HG02970 (cell line): ENCODE data around the gene TCL1B.
"Not testable (repeated sequence)": the region's sequence is repeated elsewhere in the genome, so short reads cannot be mapped to it uniquely, and the experiment has no call there.

Experiments
- ATAC-seq: cut with Tn5 transposase; IDR thresholded peaks from one replicate; pipeline ENCODE4 v1.9.1; 2021; ENCODE audit warnings: mild to moderate bottlenecking, moderate library complexity, moderate number of reproducible peaks; ENCODE audit not compliant: unreplicated experiment, low FRiP score

The TCL1B gene

DNA sequence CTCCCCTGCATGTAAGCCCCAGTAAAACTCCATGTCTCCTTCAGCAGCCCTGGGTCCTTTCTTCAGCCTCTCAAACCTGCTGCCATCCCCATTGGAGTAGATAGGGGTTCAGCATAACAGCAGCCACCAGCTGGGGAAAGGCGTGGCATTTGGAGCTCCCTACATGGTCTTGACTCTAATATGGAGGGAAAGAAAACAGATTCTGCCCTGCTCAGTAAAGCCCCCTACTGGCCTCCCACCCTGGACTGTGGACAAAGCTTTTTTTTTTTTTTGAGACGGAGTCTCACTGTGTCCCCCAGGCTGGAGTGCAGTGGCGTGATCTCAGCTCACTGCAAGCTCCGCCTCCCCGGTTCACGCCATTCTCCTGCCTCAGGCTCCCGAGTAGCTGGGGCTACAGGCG, 20.7 kb upstream of the TCL1B start:
- not testable (repeated sequence) for ATAC-seq

GRCh38 chr14:95666450-95666849, 19.8 kb upstream of the TCL1B start:
- no peak for ATAC-seq

GRCh38 chr14:95667249-95667693, 19.0 kb upstream of the TCL1B start:
- ATAC-seq = no peak

GRCh38 chr14:95668235-95668772, 17.9 kb upstream of the TCL1B start:
- no peak for ATAC-seq

GRCh38 chr14:95674613-95675012, 11.6 kb upstream of the TCL1B start:
- ATAC-seq = no peak

GRCh38 chr14:95675486-95675885, 10.7 kb upstream of the TCL1B start:
- ATAC-seq = no peak

GRCh38 chr14:95677179-95677835, 8.9 kb upstream of the TCL1B start:
- ATAC-seq = no peak

DNA sequence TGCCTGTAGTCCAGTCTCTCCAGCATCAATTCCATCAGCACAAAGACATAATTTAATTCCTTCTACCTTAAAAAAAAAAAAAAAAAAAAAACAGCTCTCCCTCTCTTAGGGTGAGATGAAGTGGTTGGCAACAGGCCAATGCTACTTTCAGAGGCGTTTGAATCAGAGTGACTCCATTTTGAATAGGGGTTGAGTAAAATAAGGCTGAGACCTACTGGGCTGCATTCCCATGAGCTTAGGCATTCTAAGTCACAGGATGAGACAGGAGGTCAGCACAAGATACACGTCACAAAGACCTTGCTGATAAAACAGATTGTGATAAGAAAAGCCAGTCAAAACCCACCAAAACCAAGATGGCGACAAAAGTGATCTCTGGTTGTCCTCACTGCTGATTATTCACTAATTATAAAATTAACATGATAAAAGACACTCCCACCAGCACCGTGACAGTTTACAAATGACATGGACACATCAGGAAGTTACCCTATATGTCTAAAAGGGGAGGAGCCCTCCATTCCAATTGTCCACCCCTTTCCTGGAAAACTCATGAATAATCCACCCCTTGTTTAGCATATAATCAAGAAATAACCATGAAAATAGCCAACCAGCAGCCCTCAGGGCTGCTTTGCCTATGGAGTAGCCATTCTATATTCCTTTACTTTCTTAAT, 6.9 kb upstream of the TCL1B start:
- ATAC-seq = no peak

DNA sequence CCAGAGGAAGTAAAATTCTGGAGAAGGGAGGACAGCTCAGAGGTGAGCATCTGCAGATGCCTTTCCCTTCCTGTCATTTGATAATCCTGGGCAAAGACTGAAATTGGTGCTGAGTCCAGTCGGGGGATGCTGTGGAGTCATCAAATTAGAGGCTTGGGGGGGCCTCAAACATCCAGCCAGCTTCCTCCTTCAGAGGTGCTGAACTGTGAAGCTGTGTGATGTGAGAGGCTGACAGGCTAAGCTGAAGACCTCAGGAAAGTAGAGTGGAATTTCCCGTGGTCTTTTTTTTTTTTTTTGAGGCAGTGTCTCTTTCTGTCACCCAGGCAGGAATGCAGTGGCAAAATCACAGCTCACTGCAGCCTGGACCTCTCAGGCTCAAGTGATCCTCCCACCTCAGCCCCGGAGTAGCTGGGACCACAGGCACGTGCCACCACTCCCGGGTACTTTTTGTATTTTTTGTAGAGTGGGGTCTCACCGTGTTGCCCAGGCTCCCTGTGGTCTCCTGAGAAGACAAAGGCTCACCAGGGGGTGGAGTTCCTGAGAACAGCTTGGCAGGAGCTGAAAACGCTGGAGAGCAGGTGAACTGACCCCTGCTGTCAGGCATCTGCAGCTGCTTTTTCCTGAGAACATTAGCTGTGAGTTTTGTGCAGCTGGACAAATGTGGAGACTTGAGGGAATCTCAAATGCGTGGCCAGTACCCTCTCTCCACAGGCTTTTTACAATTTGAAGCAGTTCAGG, 6.1 kb upstream of the TCL1B start:
- ATAC-seq = no peak

- no peak for ATAC-seq
Observed at GRCh38 chr14:95681153-95681552, 5.1 kb upstream of the TCL1B start.

DNA sequence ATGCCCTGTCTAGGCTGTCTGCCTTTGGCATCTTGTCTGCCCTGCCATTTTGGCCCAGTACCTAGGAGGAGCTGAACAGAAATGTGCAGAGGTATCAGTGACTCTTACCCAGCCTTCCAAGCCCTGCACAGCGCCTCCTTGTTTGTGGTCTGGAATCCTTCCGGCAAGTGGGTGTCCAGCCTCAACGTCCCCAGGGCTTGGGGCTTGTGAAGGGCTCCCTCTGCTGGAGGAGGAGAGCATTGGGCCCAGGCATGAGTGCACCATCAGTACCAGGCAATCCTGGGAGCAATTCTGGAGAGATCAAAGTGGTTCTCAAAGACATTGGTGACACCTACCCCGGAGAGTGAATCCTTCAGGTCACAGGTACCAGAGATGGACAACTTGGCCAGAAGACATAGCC, 2.4 kb upstream of the TCL1B start:
- ATAC-seq = no peak

DNA sequence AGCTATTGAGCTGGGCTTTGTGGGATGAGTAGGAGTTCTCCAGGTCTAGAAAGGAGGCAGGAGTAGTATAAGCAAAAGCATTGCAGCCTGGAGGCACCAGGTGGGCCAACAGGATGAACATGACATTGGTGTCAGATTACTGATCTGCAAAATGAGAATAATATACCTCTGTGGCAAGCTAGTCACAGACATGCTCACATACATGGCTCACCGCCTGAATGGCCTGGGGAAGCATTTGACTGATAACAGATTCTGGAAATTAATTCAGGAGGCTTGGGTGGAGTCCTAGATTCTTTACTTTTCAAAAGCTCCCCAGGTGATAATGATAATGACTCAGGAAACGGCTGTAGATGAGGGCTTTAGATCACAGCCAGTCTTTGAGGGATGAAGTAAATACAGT, 709 bp downstream of the TCL1B start:
- no peak for ATAC-seq

DNA sequence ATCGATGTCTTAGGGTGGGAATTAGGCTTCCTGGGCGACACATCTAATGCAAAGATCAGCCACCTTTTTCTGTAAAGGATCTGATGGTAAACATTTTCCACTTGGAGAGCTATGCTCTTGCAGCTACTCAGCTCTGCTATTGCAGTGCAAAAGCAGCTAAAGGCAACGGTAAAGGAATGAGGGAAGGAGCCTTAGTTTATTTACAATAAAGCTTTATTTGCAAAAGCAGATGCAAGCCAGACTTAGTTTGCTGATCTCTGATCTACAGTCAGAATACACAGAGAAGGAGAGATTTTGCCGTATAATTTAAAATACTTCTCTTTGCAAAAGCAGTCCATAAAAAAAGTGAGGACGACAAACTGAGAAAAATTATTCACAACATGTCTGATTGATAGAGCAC, 3.2 kb downstream of the TCL1B start:
- no peak for ATAC-seq

- ATAC-seq = no peak
Observed at GRCh38 chr14:95690815-95691214, 4.6 kb downstream of the TCL1B start.

DNA sequence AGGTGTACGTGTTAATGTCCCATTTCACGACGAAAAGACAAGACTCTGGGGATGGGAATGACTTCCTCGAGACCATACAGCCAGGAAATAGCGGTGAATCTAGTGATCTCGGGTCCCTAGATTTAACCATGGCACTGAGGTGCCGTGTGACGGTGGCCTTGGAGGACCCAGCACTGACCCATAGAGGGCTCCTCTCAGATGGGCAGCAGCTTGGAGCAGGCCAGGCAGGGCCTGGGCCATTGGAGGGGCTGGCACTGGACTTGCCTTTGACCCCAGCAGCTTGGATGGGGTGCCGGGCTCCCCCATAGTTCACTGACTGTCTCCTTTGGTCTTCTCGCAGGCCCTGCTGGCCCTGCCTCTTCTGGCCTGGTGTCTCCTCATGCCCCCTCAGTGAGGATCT, 5.4 kb downstream of the TCL1B start:
- ATAC-seq = no peak

- ATAC-seq = no peak
Observed at GRCh38 chr14:95692109-95692508, 5.9 kb downstream of the TCL1B start.

- ATAC-seq = no peak
Observed at GRCh38 chr14:95695051-95695450, 8.8 kb downstream of the TCL1B start.

DNA sequence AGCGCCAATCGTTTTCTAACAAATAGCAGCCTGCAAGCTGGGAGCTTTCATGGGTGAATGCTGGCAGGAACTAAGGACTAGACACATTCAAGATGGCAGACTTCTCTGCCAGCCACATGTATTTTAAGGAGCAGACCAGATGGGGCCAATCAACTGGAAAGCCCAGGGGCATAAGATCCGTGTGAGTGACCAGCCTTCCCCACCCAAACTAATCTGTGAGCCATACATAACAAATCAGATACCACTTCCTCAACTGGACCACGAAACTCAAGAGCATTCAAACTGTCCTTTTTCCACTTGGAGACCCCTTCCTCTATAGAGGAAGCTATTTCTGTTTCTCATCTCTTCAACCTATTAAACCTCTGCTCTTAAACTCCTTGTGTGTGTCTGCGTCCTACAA, 9.7 kb downstream of the TCL1B start:
- ATAC-seq = no peak

- no peak for ATAC-seq
Observed at GRCh38 chr14:95696741-95697140, 10.5 kb downstream of the TCL1B start.

- no peak for ATAC-seq
Observed at GRCh38 chr14:95697764-95698163, 11.5 kb downstream of the TCL1B start.

- ATAC-seq = no peak
Observed at GRCh38 chr14:95698287-95698686, 12.1 kb downstream of the TCL1B start.
